NCI-H146 (cell line): ENCODE results near the gene GATA2.

ENCODE experiments used
- DNase-seq: peaks from one replicate; lab custom pipeline; 2025; lab: John Stamatoyannopoulos, UW

The GATA2 gene

DNA sequence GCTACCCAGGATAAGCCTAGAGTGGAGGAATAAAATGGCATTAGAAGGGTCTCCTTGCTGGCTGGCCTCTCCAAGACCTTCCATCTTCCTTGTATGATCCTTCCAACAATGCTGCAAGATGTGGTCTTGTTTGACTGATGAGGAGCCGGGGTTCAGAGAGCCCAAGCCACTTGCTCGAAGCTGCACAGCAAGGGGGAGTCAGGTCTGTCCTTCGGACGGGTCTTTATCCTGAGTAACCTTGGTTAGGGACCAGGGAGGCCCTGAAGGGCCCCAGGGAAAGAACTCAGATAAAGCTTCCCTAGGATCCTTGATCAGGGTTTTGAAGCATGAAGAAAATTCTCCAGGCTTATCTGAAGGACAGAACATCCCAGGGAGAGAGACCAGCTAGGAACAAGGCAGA is 19.3 kb downstream of the GATA2 start:
- no peak for DNase-seq

GRCh38 chr3:128473180-128473519 is 19.9 kb downstream of the GATA2 start:
- peak; percentile 28 for DNase-seq

DNA sequence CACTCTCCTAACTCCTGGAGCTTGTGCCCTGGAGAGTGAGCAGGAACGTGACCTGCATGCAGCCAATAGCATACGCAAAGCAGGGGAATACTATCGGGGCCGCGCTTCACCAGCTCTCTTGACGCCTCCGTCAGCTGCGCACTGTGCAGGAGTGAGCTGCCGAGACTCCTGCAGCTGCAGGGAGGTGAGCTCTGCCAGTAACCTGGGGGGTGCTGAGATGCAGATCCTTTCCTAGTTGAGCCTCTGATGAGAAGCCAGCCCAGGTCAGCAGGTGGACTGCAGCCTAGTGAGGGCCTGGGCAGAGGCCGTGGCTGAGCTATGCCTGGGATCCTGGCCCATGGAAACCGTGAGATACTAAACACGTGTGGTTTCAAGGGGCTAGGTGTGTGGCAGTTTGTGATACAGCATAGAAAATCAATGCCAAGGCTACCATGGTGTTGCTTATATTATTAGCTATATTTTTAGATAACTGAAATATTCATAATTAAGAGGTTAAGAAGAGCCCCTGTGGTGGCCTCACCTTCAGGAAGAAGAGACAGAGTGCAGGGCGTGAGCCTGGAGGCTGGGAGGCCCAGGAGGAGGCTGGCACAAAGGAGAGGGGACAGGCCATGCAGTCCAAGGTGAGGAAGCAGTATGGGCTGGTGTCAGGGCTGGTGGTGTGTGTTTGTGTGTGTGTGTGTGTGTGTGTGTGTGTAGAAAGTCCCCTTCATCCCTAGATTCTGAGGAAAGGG is 20.4 kb downstream of the GATA2 start:
- DNase-seq, result no peak

DNA sequence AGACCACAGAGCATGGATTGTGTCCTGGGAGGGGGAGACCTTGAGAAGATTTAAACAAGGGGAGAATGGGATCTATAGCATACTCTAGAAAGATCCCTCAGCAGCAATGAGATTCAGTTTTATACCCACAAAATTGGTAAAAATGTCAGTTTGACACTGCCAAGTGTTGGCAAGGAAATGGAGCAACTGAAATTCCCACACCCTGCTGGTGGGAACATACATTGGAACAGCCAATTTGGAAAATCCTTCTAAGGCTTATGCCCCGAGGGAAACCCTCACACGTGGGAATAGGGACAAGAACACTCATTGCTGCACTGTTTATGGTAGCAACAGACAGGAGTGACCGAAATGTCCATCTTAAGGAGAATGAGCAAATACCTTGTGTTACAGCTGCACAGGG is 21.3 kb downstream of the GATA2 start:
- no peak for DNase-seq

GRCh38 chr3:128471110-128471509 is 21.9 kb downstream of the GATA2 start:
- DNase-seq, result no peak

DNA sequence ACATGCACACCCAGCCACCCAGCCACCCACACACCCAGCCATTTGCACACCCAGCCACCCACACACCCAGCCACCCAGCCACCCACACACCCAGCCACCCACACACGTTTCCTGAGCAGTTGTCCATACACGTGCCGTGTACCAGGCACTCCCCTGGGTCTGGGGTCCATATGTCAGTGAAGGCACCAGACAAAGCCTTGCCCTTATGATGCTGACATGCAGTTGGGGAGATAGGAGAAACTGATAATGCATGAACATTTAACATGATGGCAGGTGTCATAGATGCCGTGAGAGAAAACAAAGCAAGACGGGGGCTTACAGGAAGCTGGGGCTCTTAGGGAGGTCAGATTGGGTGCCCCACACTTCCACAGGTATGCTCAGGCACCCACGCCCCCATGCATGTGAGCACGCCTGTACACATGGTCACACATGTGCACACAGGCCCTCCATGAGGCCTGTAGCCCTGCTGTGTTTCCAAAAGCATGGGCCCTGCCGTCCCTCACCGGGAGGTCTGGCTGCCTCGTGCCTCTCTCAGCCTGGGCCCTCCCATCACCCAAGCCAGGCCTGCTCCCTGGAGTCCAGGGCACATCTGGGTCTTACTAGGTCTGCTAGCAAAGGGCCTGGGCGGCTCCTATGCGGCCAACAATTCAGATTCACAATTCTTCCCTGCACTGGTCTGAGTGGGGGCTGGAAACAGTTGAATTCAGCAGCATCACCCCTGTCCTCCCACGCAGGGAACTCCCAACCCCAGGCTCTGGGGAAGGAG is 22.7 kb downstream of the GATA2 start:
- no peak for DNase-seq

DNA sequence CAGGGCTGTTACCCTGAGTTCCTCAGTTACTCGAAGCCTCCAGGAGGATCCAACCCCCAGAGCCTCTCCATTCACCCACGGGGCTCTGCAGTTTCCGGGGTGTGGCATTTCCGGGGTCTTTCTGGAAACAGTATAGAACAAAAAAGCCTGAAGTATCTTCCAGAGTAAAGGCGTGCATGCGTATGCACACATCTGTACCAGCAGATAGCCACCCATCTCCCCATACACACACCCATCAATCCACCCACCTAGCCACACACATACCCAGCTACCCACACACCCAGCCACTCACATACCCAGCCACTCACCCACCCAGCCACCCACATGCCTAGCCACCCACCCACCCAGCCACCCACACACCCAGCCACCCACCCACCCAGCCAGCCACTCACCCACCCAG is 23.4 kb downstream of the GATA2 start:
- DNase-seq, result no peak

- no peak for DNase-seq
Observed at GRCh38 chr3:128468791-128469527, 24.0 kb downstream of the GATA2 start.

- no peak for DNase-seq
Observed at GRCh38 chr3:128468285-128468790, 24.7 kb downstream of the GATA2 start.

GRCh38 chr3:128466840-128467541 is 26.0 kb downstream of the GATA2 start, which contains the start of gene DNAJB8:
TSS of gene DNAJB8 (minus strand) at chr3:128466890. CDS start at chr3:128463245, 3,645 bp downstream.
- no peak for DNase-seq

- no peak for DNase-seq
Observed at GRCh38 chr3:128464702-128465101, 28.3 kb downstream of the GATA2 start.

- no peak for DNase-seq
Observed at GRCh38 chr3:128464188-128464587, 28.8 kb downstream of the GATA2 start.

DNA sequence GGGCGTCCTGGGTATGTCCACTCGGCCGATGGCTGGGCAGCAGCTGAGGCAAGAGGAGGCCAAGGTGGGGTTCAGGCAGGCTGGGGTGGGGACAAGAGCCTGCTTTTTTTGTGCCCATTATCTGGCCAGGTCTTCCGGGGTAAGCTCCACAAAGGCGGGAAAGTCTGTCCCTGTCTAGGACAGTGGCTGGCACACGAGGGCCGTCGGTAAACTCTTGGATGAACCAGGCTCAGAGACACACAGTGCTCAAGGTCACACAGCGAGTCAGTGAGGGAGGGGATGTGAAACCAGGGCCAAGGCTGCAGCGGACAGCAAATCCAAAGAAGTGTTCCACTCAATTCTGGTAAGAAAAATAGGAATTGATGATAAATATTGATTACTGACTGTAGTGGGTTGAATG is 29.2 kb downstream of the GATA2 start:
- DNase-seq, result no peak

DNA sequence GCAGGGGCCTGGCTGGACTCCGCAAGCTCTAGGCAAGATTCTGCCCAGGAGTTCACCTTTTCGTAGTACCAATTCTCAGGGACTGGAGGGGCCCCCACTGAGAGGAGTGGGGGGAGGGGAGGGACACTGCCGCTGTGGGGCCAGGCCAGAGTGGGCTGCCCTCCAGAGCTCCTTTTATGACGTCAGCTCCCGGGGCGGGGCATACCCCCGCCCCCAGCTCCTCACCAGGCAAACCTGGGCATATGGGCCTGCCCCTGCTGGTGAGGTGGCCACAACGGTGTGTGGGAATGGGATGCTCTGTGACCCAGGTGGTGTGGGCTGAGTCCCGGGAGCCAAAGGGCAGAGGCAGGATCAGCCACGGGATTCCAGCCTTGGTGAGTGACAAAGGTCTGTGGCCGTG is 29.6 kb downstream of the GATA2 start:
- DNase-seq, result no peak

DNA sequence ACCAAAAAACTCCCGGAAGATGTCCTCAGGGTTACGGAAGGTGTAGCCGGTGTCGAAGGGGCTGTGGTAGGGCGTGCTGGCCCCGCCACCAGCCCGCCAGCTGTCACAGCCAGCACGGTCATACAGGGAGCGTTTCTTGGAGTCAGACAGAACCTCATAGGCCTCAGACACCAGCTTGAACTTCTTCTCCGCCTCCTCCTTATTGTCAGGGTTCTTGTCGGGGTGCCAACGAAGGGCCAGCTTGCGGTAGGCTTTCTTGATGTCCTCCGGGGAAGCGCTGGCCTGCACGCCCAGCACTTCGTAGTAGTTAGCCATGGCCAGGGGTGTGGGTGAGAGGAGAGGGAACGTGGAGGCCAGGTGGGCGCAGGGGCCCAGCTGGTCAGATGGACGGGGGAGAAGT is 30.1 kb downstream of the GATA2 start:
- no peak for DNase-seq

GRCh38 chr3:128462341-128462910 is 30.6 kb downstream of the GATA2 start:
- DNase-seq, result no peak

DNA sequence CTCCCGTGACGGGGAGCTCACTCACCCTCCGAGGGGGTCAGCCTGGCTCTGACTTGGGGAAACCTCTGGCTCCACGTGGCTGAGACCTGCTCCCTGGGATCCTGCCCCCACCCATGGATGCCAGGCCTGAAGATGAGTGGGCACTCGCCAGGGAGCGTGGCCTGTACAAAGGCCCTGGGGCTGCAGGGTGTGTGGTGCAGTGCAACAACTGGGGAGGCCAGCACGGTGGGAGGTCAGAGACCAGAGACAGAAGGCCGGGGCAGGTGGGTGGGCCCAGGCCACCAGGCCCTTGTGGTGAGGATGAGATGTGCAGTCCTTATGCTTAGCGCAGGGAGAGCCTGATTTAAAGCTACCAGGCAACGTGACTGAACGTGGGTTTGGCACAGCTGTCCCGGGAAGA is 31.3 kb downstream of the GATA2 start:
- no peak for DNase-seq

GRCh38 chr3:128459461-128459820 is 33.6 kb downstream of the GATA2 start:
- DNase-seq, result no peak

- no peak for DNase-seq
Observed at GRCh38 chr3:128458746-128459460, 34.1 kb downstream of the GATA2 start.

- no peak for DNase-seq
Observed at GRCh38 chr3:128457937-128458336, 35.1 kb downstream of the GATA2 start.
